Measurements from ENCODE around the gene CREB3L2.

Gene CREB3L2

DNA sequence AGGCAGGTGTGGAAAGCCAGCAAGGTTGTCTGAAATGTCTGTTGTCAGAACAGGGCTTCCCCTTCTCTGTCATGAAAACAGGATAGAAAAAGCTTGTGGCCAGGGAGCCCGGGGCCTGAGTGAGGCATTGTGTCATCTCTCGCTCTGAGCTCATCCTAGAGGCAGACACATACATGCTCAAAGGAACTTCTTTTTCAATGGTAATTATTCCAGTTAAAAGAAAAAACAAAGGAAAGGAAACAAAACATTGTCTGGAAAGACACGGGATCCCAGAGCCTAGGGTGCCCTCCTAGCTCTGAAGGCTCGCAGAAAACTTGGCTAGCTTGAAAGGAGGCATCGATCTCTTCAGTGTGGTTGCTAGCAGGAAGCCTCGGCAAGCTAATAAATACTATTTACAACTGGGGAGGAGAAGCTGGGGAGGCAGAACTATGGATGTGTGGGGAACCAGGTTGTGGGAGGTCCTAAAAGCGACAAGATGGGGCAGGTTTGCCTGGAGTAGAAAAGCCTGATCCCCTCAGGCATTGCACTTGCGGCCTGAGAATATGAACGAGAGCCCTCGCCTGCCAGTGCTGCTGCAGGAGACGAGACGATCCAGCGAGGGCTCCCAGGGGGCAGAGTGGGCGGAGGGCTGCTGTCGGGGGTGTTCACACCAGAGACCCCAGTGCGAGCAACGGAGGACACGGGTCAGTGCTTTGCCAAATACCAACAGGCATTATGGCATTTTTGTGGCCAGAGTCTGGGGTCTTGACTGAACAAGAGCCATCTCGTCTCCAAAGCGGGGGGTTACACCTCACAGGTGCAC is 122.3 kb downstream of the CREB3L2 start:
- TF ChIP-seq, protein P1, sequence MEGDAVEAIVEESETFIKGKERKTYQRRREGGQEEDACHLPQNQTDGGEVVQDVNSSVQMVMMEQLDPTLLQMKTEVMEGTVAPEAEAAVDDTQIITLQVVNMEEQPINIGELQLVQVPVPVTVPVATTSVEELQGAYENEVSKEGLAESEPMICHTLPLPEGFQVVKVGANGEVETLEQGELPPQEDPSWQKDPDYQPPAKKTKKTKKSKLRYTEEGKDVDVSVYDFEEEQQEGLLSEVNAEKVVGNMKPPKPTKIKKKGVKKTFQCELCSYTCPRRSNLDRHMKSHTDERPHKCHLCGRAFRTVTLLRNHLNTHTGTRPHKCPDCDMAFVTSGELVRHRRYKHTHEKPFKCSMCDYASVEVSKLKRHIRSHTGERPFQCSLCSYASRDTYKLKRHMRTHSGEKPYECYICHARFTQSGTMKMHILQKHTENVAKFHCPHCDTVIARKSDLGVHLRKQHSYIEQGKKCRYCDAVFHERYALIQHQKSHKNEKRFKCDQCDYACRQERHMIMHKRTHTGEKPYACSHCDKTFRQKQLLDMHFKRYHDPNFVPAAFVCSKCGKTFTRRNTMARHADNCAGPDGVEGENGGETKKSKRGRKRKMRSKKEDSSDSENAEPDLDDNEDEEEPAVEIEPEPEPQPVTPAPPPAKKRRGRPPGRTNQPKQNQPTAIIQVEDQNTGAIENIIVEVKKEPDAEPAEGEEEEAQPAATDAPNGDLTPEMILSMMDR (IDR thresholded peaks at IDR 0.05; ENCODE audit: low read depth, low read length, missing control alignments): no peak
- no peak overlapping the region for H3K4me3 ChIP-seq (ENCODE audit: low read depth, low read length)
- no peak for DNase-seq (ENCODE audit: low read depth)

DNA sequence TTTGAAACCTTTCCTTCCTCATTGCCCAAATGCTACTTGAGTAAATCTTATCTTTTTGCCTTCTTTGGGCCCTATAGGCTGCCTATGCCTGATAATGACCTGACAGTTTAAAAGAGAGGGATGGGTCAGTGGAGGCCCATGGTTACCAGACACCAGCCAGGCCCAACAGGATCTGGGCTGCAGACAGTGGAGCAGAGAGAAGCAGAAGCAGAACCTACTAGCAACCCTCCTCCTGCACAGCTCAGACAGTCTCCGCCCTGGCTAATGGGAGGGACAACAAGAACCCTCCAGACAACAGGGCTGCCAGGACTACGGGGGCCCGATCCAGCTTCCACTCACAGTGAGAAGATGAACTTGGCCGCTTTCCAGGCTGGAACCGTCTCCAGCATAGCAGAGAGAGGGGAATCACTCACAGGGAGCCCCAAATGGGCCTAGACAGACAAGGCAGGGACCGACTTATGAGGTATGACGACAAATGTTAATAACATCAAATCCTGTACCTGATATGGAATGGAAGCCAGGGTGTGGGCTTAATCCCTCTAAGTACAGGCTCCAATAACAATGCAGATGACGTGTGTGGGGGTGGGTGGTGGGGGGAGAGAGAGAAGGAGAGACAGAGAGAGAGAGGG is 123.4 kb downstream of the CREB3L2 start:
- no peak overlapping the region for H3K4me3 ChIP-seq (ENCODE audit: low read depth, low read length)
- TF ChIP-seq, protein P1 (IDR thresholded peaks at IDR 0.05; ENCODE audit: low read depth, low read length, missing control alignments): no peak
- no peak for DNase-seq (ENCODE audit: low read depth)

DNA sequence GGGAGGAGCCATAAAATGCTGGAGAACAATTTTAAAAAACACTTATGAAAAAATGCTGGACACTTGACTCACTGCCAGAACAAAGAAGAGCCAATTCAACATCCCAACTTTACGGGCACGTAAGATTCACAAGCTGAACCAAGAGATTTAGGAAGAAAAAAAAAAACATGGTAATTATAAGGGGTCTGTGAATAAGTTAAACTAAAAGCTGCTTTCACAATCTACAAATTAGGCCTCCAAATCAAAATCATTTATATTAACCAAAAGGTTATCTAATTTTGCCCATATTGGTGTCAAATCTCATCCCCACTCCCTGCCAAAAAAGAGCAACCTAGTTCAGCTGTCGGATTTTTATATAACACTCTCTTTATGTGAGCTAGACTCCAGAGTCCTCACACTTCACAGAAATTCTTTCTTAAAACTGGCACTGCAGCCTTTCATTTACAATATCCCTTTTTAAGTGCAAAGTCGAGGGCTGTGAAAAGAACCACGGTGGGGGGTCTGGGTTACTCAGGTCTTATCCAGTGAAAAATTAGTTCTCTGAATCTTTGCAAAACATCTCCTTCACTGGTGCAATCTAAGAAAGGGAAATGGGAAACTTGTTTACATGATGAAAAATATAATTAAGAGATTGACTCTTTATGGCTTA is 124.7 kb downstream of the CREB3L2 start:
- no peak for DNase-seq (ENCODE audit: low read depth)
- no peak overlapping the region for H3K4me3 ChIP-seq (ENCODE audit: low read depth, low read length)
- TF ChIP-seq, protein P1 (IDR thresholded peaks at IDR 0.05; ENCODE audit: low read depth, low read length, missing control alignments): no peak

DNA sequence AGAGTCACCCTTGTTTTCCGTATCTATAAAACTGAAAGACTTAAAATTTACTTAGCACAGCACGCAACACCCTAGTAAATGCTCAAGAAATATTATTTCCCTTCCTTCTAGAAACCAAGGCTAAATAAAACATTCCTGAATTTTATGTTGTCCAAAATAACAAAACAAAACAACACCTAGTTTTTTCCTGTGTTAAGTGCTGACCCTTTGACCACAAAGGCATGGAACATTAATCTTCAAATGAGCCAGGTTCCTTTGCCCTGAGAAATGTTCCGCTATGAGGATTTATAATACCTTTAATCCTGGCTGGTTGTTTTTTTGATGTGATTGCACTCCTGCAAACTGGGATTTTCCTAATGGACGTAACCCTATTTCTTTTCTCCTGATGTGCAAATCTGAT is 126.1 kb downstream of the CREB3L2 start:
- TF ChIP-seq, protein P1 (IDR thresholded peaks at IDR 0.05; ENCODE audit: low read depth, low read length, missing control alignments): no peak
- H3K4me3 ChIP-seq (ENCODE audit: low read depth, low read length): no peak overlapping the region
- DNase-seq (ENCODE audit: low read depth): no peak

DNA sequence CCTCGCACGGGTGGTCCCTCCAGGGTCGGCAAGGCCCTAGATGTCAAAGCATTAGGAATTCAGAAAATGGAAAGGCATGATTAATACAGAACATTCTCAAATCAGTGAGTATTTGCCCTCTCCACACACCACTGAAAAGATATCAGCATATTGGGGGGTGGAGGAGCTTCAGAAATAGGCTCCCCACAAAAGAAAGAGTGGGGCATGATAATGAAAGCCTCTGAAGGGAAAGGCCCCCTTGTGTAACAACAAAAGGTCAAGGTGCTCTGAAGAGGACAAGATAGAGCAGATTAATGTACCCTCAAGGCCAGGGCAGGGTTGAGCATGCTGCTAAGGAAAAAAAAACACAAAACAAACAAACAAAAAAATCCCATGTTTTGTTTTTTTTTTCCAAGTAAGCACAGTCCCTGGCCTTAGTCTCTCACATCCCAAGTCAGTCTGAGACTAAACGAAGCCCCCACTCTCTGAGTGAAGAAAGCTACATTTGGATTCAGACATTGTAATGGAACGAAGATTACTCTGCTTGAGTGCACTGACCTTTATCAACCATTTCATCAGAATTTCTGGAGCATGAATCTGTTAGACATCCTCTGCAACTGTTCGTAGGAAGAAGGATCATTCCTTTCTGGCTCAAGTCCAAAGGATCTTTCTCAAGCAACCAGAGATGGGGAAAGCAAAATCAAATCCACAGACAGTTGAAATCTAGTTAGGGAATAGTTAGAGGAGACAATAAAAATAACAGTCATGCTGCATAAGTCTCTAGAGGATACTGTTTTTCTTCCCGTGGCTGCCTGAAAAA is 127.7 kb downstream of the CREB3L2 start:
- no peak for DNase-seq (ENCODE audit: low read depth)
- no peak overlapping the region for H3K4me3 ChIP-seq (ENCODE audit: low read depth, low read length)
- TF ChIP-seq, protein P1 (IDR thresholded peaks at IDR 0.05; ENCODE audit: low read depth, low read length, missing control alignments): no peak

DNA sequence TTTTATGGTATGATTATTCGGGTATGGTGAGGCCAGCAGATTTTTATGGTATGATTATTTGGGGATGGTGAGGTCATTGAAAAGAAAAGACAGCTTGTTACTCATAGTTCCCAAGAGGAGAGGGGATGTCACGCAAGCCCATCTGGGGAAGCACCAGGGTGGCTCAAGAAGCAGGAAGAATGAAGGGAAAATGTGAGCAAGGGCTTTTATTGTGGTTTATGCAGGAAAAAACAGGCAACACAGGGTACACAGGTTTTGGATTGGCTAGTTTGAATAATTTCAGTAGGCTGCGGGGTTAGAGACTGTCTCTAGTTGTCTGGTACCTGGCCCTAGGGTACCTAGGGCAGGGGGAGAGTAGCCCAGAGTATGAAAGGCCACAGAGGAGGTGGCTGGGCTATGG is 128.4 kb downstream of the CREB3L2 start:
- no peak for DNase-seq (ENCODE audit: low read depth)
- TF ChIP-seq, protein P1 (IDR thresholded peaks at IDR 0.05; ENCODE audit: low read depth, low read length, missing control alignments): no peak
- H3K4me3 ChIP-seq (ENCODE audit: low read depth, low read length): no peak overlapping the region

Data from GM12864 (cell line).